CD4-positive, alpha-beta T cell treated with Interleukin-17A for 4 hours (primary cell): ENCODE measurements around the gene CERK.
A peak's percentile ranks its signal among the peaks of the same experiment; 100 is the strongest.

Experiments used
- DNase-seq: peaks from one replicate; pipeline ENCODE4 v3.0.0-alpha.2; 2020; ENCODE audit warnings: mixed read lengths

The CERK gene

DNA sequence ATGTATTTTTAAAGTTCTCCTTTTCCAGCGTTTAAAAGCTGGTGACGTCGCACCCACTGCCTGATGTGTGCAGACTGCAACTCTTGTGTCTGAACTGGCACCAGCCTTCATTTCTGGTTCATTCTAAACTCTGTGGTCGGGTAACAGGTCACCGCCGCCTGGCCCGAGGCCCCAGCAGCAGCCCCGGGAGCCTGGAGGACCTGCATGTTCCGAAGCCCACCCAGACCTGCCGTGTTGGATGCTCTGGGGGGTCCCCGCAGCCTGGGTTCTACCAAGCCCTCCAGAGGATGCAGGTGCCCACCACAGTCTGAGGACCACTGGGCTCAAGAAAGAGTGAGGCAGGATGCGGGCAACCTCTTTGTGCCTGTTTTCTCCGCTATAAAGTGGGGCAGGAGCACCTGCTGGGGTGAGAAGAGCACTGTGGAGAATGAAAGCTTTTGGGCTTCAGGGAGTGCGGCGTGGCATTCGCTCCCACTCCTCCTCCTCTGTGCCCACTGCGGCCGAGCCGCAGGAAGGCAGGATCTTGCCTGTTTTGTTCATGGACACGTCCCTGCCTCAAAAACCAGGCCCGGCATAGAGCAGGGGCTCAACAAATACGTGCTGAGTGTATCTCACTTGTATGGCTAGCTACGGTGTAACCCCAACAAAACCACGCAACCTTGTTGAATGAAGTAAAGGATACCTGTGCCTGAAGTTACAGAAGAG, 40.1 kb downstream of the CERK start:
- DNase-seq: no peak

DNA sequence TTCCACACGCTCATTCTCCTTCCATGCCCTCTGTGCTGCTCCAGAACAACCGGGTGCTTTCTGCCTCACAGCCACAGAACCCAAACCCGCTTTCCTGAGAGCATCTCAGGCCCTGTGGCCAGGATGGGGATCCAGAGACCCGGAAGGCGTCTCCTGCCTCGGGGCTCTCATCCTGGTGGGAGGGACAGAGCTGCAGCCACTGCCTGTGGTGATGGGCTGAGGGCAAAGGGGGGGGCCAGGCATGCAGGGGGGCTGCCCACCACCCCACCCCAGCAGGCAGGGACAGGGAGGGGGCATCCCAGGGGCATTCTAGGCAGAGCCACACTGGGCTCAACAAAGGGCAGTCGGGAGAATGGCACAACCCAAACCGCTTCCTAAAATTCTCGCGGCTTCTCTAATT, 41.4 kb downstream of the CERK start:
- DNase-seq: no peak

DNA sequence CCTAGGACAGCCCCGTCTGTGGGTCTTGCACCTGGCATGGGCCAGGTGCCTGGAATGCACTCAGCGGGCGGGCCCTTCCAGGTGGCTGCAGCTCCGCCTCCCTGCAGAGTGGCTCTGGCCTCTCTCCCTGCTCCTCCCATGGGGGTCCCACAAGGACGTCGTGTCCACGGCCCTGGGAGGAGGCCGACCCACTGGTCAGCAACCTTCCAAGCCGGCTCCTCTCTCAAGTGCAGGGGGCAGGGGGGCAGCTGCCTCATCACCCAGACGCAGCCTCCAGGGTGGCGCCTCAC, 41.9 kb downstream of the CERK start:
- no peak for DNase-seq

DNA sequence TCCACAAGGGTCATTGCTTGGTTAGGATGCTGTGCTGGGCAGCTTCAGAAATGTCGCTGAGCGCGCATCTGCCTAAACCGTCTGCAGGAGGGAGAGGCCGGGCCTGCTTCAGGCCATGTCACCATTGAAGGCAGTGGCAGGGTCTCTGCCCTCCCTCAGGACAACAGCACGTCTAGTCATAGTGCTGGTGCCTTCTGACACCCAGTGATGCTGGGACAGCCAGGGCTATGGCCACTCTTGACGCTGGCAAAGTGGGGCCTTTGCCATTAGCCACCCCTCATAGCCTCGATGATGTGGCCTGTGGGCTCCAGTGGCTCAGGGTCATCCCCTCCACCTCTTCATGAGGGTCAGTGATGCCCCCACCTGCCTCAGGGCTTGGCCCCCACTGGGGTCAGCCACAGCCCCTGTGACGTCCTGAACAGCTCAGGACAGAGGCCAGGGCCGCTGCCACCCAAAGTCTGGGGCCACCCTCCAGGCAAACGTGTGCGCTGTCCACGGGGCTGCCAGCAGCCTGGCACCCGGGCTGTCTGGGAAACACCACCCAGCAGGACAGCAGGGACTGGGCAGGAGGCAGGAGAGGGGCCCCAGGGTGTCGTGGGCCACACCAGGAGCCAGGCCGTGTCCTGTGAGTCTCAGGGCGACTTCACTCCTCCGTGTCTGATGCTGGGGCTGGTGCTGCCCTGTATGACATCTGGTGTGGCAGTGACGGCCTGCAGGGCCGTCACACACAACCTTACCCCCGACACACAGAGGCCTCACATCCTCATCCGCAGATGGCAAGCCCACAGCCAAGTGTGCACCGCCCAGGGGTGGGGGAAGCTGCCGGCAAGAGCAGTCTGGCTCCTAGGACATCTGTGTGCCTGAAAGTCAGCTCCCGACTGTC, 42.5 kb downstream of the CERK start:
- DNase-seq: no peak

DNA sequence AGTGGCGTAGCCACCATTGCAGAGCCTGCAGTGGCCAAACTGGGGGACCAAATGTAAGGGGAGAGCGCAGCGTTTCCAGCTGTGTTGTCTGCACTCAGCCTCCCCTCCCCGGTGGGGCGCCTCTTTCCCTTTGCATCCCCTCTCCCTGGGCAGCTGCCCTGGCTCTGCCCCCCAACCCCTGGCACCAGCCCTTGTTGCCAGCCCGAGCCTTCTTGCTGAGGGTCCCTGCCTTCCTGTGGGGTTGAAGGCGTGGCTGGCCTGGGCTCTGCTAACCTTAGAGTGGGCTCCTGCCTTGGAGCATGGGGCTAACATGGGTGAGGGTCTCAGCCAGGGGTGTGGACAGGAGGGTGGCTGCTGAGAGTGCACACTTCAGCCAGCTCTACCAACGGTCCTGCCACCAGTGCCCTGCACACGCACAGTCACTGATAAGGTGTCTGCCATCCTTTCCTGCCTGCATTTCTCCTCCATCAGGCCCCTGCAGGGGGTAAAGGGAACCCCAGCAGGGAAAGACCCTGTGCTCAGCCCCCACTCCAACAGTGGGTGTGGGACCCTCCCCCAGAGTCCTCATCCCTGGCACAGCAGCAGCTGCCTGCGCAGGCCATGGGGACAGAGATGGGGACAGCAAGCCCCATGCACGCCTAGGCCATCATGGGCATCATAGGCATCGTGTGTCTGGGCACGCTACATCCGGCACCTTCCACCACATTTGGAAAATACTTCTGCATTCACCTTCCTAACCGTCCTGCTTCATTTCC, 43.5 kb downstream of the CERK start:
- DNase-seq: no peak

DNA sequence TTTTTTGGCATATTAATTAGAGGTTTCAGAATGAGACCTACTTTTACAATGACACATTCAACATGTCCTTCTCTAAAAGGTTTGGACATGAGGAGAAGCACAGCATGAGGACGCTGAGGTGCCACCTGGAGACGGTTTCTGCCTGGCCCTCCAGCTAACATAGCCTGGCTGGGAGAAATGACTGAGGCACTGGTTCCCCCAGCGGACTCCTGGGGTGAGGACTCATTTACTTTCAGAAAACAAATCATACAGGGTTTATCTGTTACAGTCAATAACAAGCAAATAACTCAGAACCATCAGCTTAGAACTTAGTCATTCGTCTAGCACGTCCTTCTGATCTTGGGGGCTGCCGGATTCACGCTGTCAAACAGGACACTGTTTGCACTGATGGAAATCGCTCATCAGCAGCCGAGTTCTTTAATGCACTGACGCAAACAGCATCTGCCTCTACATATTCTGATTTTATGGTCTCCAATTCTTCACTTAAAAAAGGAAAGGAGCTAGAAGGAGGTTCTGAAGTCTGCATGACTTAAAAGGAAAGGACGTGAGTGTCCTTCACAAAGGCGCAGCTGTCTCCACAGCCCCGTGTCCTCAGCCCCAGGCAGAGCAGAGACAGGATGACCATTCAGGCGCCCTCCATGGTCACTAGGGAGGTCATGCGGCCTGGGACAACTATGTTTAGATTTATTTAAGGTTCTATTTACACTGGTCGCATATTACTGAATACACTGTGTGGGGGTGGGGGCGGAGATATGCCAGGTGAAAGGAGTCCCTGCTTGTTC, 44.2 kb downstream of the CERK start:
- no peak for DNase-seq

DNA sequence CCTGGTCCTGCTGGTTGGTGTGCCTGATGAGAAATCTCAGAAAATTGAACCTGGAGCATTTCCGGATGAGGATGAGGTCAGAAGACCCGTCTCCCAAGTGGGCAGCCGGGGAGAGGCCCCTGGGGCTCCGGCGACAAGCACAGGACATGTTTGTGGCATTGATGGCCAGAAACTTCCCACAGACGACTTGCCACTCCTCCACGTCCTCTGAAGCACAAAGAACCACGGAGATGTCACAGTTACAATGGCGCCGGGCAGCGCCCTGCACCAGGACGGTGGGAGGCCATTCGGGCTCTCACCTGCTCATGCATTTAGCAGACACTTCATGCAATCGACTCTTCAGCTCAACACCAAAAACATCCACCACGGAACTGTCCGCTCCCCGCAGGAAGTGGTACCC, 46.5 kb downstream of the CERK start:
- DNase-seq: no peak

DNA sequence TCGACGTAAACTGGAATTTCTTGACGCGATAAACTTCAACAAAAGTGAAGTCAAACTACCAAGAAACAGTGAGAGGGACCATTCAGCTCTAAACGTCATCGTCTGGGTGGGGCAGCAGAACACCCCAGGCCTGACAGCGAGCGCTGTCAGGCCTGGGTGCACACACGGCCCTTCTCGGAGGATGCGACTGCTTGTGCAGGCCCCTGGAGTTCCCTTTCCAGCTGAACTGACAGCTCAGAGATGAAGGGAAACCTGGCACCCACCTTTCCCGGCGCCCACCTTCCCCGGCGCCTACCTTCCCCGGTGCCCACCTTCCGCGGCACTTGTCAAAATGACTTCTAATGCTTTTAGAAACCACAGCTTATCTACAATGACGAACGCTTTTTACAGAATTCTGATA, 47.9 kb downstream of the CERK start:
- no peak for DNase-seq

DNA sequence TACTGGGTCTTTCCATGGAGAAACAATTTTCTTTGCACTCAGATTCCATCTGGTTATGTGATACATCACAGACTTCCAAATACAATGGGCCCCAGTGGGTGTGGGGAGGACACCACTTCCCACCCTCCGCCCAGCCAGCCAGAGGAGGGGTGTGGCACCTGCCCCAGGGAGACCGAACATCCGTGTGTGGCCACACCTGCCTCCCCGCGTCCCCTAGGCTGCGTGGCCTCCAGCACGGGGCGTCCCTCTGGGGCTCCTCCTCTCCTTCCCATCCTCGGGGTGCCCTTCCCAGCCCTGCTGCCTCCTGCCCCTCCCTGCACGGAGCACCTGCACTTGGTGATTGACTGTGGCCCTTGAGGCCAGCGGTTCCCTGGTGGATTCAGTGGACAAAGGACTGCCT, 49.1 kb downstream of the CERK start:
- no peak for DNase-seq

DNA sequence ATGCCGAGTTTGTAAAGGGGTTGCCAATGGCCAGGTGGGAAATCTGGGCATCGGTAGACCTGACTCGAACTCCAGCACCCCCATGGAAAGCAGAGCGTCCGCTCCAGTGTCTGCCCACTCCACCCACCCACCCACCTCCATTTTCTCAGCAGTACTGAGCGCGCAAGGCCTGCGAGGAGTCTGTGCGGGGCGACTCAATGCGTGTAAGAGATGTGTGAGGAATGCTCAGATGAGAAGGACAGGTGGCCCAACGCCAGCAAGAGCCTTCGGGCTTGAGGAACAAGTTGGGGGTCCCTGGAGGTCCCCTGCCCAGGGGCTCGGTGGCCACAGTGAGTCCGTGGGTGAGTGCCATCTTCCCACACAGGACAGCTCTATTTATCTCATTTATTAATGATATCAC, 50.6 kb downstream of the CERK start:
- no peak for DNase-seq

DNA sequence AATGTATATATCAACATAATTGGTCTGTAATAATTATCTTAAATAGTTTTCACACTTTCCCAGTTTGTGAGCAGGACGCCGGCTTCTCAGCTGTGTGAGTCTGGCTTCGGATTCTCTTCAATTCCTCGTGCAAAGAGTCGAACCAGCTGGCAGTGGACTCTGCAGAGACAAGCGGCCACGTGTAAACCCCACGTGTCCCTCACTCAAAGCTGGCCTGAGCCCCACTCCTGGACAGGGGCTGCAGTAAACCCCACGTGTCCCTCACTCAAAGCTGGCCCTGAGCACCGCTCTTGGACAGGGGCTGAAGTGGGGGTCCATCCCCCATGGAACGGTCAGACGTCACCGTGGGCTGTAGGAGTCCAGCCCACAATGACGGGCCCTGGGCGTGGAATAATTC, 51.0 kb downstream of the CERK start:
- no peak for DNase-seq

DNA sequence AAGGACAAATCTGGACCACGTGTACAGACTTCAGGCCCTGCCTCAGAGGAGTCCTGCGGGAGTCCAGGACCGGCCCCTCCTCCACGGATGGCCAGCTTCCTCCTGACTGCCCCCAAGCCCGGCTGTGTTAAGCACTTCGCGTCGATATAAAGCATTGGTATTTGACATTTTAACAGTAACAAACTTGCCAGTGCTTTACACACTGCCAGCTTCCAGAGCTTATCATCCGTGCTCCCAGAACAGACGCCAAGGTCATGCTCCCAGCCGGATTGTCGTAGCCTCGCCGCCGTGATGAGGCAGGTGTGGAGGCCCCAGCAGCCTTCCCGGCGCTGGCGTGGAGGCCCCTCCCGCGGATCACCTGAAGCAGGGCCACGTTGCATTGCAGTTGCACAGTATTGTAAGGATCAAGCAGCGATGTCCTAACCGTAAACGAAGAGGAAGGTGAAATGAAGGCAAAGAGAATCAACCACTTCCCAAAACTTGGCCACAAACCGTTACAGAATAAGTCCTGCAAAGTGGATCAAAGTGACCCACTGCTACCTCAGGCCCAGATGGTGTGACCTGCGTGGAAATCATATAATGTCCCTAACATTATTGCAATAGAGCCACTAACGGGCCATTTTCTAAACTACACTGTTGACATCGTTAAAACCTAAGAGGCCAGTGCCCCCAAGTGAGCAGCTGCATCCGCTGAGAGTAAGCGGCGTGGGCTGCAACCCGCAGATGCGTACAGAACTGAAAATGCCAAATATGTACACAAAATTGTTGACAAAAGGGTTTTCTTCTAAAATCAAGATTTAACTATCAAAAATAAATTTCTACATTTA, 51.6 kb downstream of the CERK start:
- DNase-seq: no peak

DNA sequence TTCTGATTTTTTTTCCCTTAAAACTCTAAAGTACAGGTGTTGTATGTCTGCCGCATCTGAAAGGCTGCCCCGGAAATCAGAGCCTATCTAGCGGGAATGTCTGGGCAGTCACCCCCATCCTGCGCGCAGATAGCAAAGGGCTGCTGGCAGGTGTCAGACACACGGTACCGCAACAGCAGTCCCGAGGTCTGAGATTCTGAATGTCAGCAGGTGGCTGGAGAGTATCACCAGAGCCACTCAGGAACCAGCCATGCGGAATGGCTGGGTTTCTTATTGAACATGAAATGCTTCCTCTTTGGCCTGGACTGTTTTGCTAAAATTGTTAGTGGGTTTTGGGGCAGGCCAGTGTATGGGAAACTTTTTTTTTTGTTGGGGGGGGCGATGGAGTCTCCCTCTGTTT, 53.3 kb downstream of the CERK start:
- no peak for DNase-seq

DNA sequence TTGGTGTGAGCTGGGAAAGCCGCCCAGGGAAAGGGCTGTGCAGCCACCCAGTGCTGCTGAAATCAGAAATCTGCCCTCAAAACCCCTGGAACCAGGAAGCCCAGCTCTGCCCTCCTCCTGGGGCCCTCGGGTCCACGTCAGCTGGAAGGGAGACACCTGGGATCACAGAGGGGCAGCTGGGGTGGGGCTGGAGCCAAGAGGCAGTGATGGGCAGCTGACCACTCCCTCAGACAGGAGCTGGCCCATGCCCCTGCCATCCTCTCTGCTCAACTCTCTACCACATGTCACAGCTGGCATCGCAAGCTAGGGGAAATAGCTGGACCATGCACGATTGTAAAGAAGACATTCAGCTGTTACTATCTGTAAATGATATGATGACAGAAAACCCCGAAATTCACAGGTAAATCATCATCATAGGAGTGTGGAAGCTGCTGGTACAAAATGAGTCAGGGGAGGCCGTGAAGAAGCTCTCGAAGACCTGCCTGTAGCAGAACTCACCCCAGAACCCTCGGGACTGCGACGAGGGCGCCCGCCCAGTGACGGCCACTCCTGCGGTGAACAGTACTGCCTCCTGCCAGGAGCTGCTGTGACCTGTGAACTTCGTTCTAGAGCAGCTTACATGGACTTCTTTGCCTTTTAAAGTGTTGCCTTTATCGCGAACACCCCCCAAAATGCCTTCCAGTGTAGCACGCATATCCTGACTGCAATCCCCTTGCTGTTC, 55.9 kb downstream of the CERK start:
- no peak for DNase-seq

DNA sequence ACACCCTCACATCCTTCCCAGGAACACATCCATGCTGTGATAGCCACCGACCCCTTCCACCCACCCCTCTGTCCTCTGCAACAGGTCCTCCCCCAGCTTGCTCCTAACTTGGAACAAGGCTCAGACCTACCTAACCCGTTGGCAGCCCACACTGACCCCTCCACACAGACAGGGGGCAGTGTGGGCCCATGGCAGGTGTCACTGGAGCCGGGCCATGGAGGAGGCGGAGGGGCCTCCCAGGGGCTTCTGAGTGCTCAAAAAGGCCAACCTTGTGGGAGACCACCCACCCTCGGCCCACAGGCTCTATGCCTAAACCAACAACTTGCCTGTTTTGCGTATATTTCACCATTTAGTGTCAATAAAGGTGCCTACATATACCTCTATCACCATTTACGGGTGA, 57.0 kb downstream of the CERK start:
- DNase-seq: peak; percentile 39

DNA sequence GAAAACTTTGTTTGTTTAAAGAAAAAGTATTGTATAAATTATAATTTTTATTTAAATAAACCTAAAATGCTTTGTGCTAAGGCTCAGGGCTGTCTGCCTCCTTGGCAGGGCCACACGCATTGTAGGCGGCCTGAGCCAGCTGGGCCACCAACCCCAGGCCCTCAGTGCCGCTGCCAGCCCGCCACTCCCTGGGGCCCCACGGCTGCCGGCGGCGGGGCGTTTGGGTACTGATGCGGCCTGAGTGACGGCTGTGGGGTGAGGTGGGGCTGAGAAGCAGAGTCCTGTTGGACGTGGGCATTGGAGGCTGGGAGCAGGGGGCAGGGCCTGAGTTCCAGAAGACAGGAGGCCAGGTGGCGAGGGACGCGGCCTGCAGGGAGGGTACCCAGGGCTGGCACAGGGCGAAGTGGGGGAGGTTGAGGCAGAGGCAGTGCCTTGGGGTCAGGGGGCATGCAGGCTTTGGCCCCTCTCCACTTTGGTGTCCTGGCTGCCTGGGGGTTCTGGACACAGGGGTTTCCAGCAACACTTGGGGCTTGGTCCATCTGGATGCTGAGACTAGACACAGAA, 58.3 kb downstream of the CERK start:
- no peak for DNase-seq

DNA sequence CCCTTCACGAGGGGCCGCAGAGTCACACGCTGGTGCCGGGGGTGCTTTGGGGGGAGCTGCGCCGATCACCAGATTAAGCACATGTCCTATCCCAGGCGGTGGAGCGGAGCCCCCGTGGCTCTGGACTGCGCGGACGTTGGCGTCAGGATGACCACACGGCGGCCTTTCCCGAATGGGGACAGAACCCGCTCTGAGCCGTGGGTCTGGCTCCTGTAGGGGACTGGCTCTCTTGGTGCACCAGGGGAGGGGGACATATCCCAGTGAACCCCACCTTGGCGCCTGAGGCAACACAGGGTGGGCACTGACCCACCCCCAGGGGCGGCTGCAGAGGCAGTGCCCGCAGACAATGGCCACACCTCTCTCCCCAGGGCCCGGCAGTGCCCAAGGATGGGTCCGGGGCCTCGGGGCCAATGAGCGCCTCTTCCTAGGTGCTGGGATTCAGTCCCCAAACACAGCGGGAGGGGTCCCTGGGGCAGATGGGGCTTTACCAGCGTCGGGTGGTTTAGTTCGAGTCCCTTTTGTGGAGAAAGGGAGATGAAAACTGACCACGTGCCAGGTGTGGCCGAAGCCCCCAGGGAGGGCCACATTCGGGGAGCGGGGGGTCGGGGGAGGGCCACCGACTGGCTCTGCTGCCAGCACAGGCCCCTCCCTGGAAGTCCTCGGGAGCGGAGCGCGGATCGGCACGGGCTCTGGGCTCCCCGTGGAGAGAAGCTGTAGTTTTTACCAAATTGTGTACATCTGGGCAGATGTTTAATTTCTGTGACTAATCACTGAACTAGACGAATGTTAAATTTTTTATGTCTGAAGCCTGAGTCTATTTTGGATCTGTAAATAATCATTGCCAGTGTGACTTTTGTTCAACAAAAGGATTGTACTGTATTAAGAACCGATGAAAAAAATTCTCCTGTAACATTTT, 59.0 kb downstream of the CERK start:
- DNase-seq: no peak

DNA sequence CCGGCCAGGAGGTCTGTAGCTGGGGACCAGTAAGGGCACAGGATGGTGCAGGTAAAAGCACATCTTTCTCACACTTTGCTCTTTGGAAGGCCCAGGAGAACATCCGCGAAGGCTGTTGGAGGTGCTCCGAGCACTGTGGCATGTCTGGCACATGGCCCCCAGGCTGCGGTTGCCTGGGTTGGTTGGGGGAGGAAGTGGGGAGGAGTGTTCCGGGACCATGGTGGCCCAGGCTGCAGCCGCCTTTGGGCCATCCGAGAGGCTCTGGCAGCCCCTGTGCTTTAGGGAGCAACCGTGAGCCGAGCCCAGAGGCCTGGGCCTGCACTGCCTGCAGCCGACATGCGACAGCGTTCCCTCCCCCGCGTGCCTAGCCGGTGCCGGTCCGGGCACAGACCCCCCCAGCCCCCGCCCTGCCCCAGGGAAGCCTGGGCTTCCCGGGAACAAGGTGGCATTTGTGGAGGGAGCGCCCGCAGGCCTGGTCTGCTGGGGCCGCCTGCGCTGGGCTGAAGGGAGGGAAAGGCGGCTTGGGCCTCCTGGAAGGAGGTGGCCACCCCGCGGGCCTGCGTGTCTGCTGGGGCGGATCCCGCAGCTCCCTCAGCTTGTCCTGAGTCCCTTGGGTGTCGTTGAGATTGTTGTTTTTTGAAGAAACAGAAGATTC, 59.9 kb downstream of the CERK start:
- DNase-seq: peak; percentile 30

DNA sequence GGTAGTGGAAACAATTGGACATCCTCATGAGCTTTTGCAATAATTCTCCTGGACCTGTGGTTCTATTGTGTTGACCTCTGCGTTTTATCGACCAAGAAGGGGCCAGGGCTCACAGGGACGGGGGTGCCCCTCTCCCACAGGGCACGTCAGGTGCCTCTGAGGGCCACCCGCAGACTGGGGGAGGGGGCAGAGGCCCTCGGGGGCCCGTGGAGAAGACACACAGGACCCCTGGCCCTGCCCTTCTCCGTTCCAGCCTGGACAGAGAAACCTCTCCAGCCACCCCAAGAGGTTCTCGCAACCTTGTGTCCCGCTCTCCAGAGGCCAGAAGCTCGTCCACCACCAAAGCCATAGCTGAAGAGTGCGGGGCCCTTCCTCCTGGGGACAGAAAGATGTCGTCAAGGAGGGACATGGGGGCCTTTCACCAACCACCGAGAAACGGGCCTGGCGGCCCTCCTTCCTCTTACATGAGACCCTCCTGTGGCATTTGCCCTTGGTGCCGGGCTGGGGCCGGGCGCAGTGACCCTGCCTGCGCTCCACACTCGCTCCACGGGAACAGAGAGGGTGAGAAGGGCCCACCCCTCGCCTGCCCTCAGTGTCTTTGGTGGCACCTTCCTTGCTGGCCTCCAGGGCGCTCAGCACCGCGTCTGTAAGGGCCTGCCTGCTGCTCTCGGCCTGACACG, 60.6 kb downstream of the CERK start:
- DNase-seq: no peak
